Measurements from ENCODE around the gene CD40LG.

DNA sequence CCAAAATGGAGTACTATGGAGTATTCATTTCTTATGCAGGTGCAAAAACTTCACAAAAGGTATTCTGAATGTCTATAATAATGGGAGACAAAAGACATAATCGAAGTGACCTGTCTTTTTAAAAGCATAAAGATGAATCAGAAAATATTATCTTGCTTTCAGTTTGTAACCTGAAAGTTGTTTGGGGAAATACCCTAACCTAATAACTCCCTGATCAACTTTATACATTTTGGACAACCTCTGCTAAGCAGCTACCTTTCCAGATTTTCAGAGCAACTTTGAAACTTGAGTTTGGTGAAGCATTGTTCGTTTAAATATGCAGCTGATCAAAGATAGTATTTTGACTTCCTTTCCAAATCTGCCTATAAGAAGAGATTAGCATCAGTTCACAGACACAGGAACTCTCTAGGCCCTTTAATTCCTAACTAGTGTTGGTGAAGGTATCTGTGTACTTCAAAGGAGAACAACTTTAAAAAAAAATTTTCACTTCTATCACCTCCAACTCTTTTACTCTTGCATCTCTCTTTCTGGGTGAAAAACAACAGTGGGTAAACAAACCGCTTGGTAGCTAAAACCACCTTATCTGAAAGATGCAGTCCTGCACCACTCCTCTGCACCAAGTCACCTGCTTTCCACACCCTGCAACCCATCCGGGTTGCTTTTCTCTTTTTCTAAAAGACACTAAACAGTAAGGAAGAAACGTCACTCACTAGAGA, 26.5 kb downstream of the CD40LG start:
- no peak for TF ChIP-seq EP300 (IDR thresholded peaks at IDR 0.05)
- TF ChIP-seq, protein P1, sequence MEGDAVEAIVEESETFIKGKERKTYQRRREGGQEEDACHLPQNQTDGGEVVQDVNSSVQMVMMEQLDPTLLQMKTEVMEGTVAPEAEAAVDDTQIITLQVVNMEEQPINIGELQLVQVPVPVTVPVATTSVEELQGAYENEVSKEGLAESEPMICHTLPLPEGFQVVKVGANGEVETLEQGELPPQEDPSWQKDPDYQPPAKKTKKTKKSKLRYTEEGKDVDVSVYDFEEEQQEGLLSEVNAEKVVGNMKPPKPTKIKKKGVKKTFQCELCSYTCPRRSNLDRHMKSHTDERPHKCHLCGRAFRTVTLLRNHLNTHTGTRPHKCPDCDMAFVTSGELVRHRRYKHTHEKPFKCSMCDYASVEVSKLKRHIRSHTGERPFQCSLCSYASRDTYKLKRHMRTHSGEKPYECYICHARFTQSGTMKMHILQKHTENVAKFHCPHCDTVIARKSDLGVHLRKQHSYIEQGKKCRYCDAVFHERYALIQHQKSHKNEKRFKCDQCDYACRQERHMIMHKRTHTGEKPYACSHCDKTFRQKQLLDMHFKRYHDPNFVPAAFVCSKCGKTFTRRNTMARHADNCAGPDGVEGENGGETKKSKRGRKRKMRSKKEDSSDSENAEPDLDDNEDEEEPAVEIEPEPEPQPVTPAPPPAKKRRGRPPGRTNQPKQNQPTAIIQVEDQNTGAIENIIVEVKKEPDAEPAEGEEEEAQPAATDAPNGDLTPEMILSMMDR (IDR thresholded peaks at IDR 0.05) = no peak
